Osteocyte (in vitro differentiated cells): ENCODE measurements around the gene ATP2C2. TPM values are rescaled to one million over a fixed set of nuclear protein-coding genes. Genes with fewer than 3 reads are reported as not detected.

ENCODE experiments used
- DNase-seq: peaks from one replicate; pipeline ENCODE4 v3.0.0; 2021; ENCODE audit warnings: mixed read lengths; ENCODE audit not compliant: unreplicated experiment; ENCODE audit errors: extremely low spot score
- H3K27ac Mint-ChIP-seq: one replicate; pipeline ENCODE4 v1.8.0; 2021; ENCODE audit warnings: mild to moderate bottlenecking, mixed read lengths; ENCODE audit not compliant: unreplicated experiment
- H3K27me3 Mint-ChIP-seq: one replicate; pipeline ENCODE4 v1.8.0; 2021; ENCODE audit warnings: mixed read lengths; ENCODE audit not compliant: unreplicated experiment
- H3K36me3 Mint-ChIP-seq: one replicate; pipeline ENCODE4 v1.8.0; 2021; ENCODE audit warnings: mixed read lengths; ENCODE audit not compliant: unreplicated experiment
- H3K4me1 Mint-ChIP-seq: one replicate; pipeline ENCODE4 v1.8.0; 2021; ENCODE audit warnings: mixed read lengths; ENCODE audit not compliant: unreplicated experiment
- H3K4me3 Mint-ChIP-seq: one replicate; pipeline ENCODE4 v1.8.0; 2021; ENCODE audit warnings: mild to moderate bottlenecking, moderate library complexity, mixed read lengths; ENCODE audit not compliant: unreplicated experiment
- H3K9me3 Mint-ChIP-seq: one replicate; pipeline ENCODE4 v1.8.0; 2021; ENCODE audit warnings: mixed read lengths; ENCODE audit not compliant: unreplicated experiment
- CTCF ChIP-seq: fragments of 200-600 bp; sonication (generic); IDR thresholded peaks from 2 replicates; pipeline ENCODE4 v1.5.0; 2021; ENCODE audit warnings: antibody characterized with exemption, mild to moderate bottlenecking, moderate library complexity
- total RNA-seq: library from RNA; stranded (reverse); gene quantifications from 2 replicates; pipeline ENCODE4 v1.2.1, GENCODE V29; 2021

Gene ATP2C2
- total RNA-seq, 1 donor from 2014 or later, result not detected

GRCh38 chr16:84425696-84426095 lies 57.4 kb downstream of the ATP2C2 start:
- no peak for DNase-seq

GRCh38 chr16:84426804-84427203 lies 58.5 kb downstream of the ATP2C2 start:
- Mint-ChIP-seq H3K27me3 (peaks cover 56% of the 10 kb centered on the region), H3K36me3 (no peaks in the 10 kb centered on the region), H3K4me3 (no peak overlapping the region), H3K4me1 (no peaks in the 10 kb centered on the region), H3K27ac (no peak overlapping the region), H3K9me3 (no peaks in the 10 kb centered on the region)
- no peak for TF ChIP-seq CTCF
- DNase-seq, result no peak

More at GRCh38 chr16:84425696-84426095, 57.4 kb downstream of the ATP2C2 start:
- no peak overlapping the region for H3K27ac Mint-ChIP-seq
- H3K36me3 Mint-ChIP-seq, result no peaks in the 10 kb centered on the region
- H3K27me3 Mint-ChIP-seq, result peaks cover 46% of the 10 kb centered on the region
- TF ChIP-seq CTCF, result no peak
- H3K4me3 Mint-ChIP-seq, result no peak overlapping the region
- no peaks in the 10 kb centered on the region for H3K9me3 Mint-ChIP-seq
- no peaks in the 10 kb centered on the region for H3K4me1 Mint-ChIP-seq

GRCh38 chr16:84427553-84427952 lies 59.2 kb downstream of the ATP2C2 start:
- no peak overlapping the region for H3K27ac Mint-ChIP-seq
- no peaks in the 10 kb centered on the region for H3K4me1 Mint-ChIP-seq
- no peak for TF ChIP-seq CTCF
- no peaks in the 10 kb centered on the region for H3K9me3 Mint-ChIP-seq
- no peaks in the 10 kb centered on the region for H3K36me3 Mint-ChIP-seq
- H3K4me3 Mint-ChIP-seq, result no peak overlapping the region
- H3K27me3 Mint-ChIP-seq, result peaks cover 60% of the 10 kb centered on the region
- no peak for DNase-seq

- no peaks in the 10 kb centered on the region for H3K36me3 Mint-ChIP-seq
- H3K27ac Mint-ChIP-seq, result no peak overlapping the region
- no peaks in the 10 kb centered on the region for H3K9me3 Mint-ChIP-seq
- H3K4me1 Mint-ChIP-seq, result no peaks in the 10 kb centered on the region
- H3K27me3 Mint-ChIP-seq, result peaks cover 62% of the 10 kb centered on the region
- no peak overlapping the region for H3K4me3 Mint-ChIP-seq
- TF ChIP-seq CTCF, result no peak
- no peak for DNase-seq
Measured at GRCh38 chr16:84430860-84431259, 62.5 kb downstream of the ATP2C2 start.

- DNase-seq, result no peak
- no peak for TF ChIP-seq CTCF
- H3K27ac Mint-ChIP-seq, result no peak overlapping the region
- no peaks in the 10 kb centered on the region for H3K4me1 Mint-ChIP-seq
- peaks cover 41% of the 10 kb centered on the region for H3K27me3 Mint-ChIP-seq
- no peaks in the 10 kb centered on the region for H3K36me3 Mint-ChIP-seq
- no peaks in the 10 kb centered on the region for H3K9me3 Mint-ChIP-seq
- H3K4me3 Mint-ChIP-seq, result no peak overlapping the region
Measured at GRCh38 chr16:84434800-84435199, 66.5 kb downstream of the ATP2C2 start.
